ENCODE data around the gene FPR3. TPM values are rescaled to one million over a fixed set of nuclear protein-coding genes. Genes with fewer than 3 reads are reported as not detected.

Gene FPR3
- total and polyA plus RNA-seq, 2 donors (not counting 1 experiment from before 2014, with no cell fraction given): not detected

GRCh38 chr19:51777570-51778462 is 17.1 kb upstream of the FPR3 start:
- Histone ChIP-seq H3K9ac (ENCODE audit: insufficient read depth, low read length) (no peak overlapping the region), H4K20me1 (ENCODE audit: control insufficient read depth, extremely low read depth, insufficient read depth, low read length) (no peaks in the 10 kb centered on the region), H3K9me3 (ENCODE audit: control insufficient read depth, insufficient read depth, low read depth, low read length) (no peaks in the 10 kb centered on the region), H3K4me3 (replicated peaks in 1 of 4; ENCODE audit: control extremely low read depth in 1 of 4, insufficient read depth in 1 of 4, low read depth in 3 of 4, low read length in 4 of 4) (no peak overlapping the region), H3K27me3 (ENCODE audit: control insufficient read depth, insufficient read depth, low read length) (no peaks in the 10 kb centered on the region), H2AFZ (ENCODE audit: low read length) (peak overlapping the region; percentile 58), H3K36me3 (ENCODE audit: control insufficient read depth, insufficient read depth, low read length) (no peaks in the 10 kb centered on the region), H3K4me2 (ENCODE audit: extremely low read depth, insufficient read depth, low read length) (no peak overlapping the region), H3K27ac (ENCODE audit: insufficient read depth, low read length) (no peak overlapping the region), H3K79me2 (ENCODE audit: control insufficient read depth, insufficient read depth, low read length) (no peaks in the 10 kb centered on the region), H3K4me1 (ENCODE audit: control insufficient read depth, extremely low read depth, insufficient read depth, low read length) (no peaks in the 10 kb centered on the region)
- peak; percentile 71 to 75 for TF ChIP-seq CTCF (conservative IDR thresholded peaks at IDR 0.05 in 1 of 2, IDR thresholded peaks at IDR 0.05 in 1 of 2; ENCODE audit: low read depth in 1 of 2, low read length in 2 of 2)
- no peak for TF ChIP-seq EZH2 (IDR thresholded peaks at IDR 0.05; ENCODE audit: low read length, missing control alignments)
- peak; percentile 81 to 90 for DNase-seq (ENCODE audit: low read depth in 2 of 2)

GRCh38 chr19:51779181-51779580 is 15.8 kb upstream of the FPR3 start:
- H3K36me3 ChIP-seq (ENCODE audit: control insufficient read depth, insufficient read depth, low read length): no peaks in the 10 kb centered on the region
- TF ChIP-seq CTCF (conservative IDR thresholded peaks at IDR 0.05 in 1 of 2, IDR thresholded peaks at IDR 0.05 in 1 of 2; ENCODE audit: low read depth in 1 of 2, low read length in 2 of 2): no peak
- no peak overlapping the region for H3K4me2 ChIP-seq (ENCODE audit: extremely low read depth, insufficient read depth, low read length)
- no peak overlapping the region for H2AFZ ChIP-seq (ENCODE audit: low read length)
- H3K9ac ChIP-seq (ENCODE audit: insufficient read depth, low read length): no peak overlapping the region
- H3K4me3 ChIP-seq (replicated peaks in 1 of 4; ENCODE audit: control extremely low read depth in 1 of 4, insufficient read depth in 1 of 4, low read depth in 3 of 4, low read length in 4 of 4): no peak overlapping the region
- no peak for DNase-seq (ENCODE audit: low read depth in 2 of 2)
- no peaks in the 10 kb centered on the region for H4K20me1 ChIP-seq (ENCODE audit: control insufficient read depth, extremely low read depth, insufficient read depth, low read length)
- H3K79me2 ChIP-seq (ENCODE audit: control insufficient read depth, insufficient read depth, low read length): no peaks in the 10 kb centered on the region
- H3K4me1 ChIP-seq (ENCODE audit: control insufficient read depth, extremely low read depth, insufficient read depth, low read length): no peaks in the 10 kb centered on the region
- H3K27me3 ChIP-seq (ENCODE audit: control insufficient read depth, insufficient read depth, low read length): no peaks in the 10 kb centered on the region
- H3K27ac ChIP-seq (ENCODE audit: insufficient read depth, low read length): no peak overlapping the region
- no peaks in the 10 kb centered on the region for H3K9me3 ChIP-seq (ENCODE audit: control insufficient read depth, insufficient read depth, low read depth, low read length)

- Histone ChIP-seq H3K79me2 (ENCODE audit: control insufficient read depth, insufficient read depth, low read length) (no peaks in the 10 kb centered on the region), H3K27me3 (ENCODE audit: control insufficient read depth, insufficient read depth, low read length) (no peaks in the 10 kb centered on the region), H3K4me2 (ENCODE audit: extremely low read depth, insufficient read depth, low read length) (no peak overlapping the region), H3K9me3 (ENCODE audit: control insufficient read depth, insufficient read depth, low read depth, low read length) (no peaks in the 10 kb centered on the region), H3K36me3 (ENCODE audit: control insufficient read depth, insufficient read depth, low read length) (no peaks in the 10 kb centered on the region), H3K27ac (ENCODE audit: insufficient read depth, low read length) (no peak overlapping the region), H3K9ac (ENCODE audit: insufficient read depth, low read length) (no peak overlapping the region), H3K4me1 (ENCODE audit: control insufficient read depth, extremely low read depth, insufficient read depth, low read length) (no peaks in the 10 kb centered on the region), H2AFZ (ENCODE audit: low read length) (no peak overlapping the region), H4K20me1 (ENCODE audit: control insufficient read depth, extremely low read depth, insufficient read depth, low read length) (no peaks in the 10 kb centered on the region), H3K4me3 (replicated peaks in 1 of 4; ENCODE audit: control extremely low read depth in 1 of 4, insufficient read depth in 1 of 4, low read depth in 3 of 4, low read length in 4 of 4) (no peak overlapping the region)
- TF ChIP-seq CTCF (conservative IDR thresholded peaks at IDR 0.05 in 1 of 2, IDR thresholded peaks at IDR 0.05 in 1 of 2; ENCODE audit: low read depth in 1 of 2, low read length in 2 of 2) (no peak), EZH2 (IDR thresholded peaks at IDR 0.05; ENCODE audit: low read length, missing control alignments) (no peak)
- no peak for DNase-seq (ENCODE audit: low read depth in 2 of 2)
Observed at GRCh38 chr19:51779703-51780102, 15.3 kb upstream of the FPR3 start.
